ENCODE data around the gene SH3BP4. TPM values are rescaled to one million over a fixed set of nuclear protein-coding genes. Genes with fewer than 3 reads are reported as not detected.
"Not testable (repeated sequence)": the region's sequence is repeated elsewhere in the genome, so short reads cannot be mapped to it uniquely, and the experiment has no call there.

SH3BP4 gene
- total RNA-seq, 1 donor from 2014 or later = 36.7 TPM

DNA sequence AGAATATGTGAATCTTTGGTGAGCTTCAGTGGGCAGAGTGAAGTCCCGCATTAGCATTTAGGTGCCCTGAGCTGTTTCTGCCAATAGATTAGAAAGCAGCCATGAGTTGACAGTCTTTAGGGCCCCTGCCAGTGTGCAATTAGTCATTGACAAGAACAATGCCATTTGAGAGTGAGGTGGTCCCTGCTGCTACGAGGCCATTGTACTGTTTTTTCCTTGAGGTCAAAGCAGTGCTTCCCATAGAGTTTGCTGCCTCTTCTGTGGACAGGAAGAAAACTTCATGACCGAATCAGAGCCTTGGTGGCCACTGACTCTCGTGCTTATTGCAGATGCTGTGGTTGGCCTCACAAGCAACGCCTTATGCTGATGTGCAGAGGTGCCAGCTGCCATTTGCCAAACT lies 102.7 kb downstream of the SH3BP4 start:
- TF ChIP-seq, protein P1, sequence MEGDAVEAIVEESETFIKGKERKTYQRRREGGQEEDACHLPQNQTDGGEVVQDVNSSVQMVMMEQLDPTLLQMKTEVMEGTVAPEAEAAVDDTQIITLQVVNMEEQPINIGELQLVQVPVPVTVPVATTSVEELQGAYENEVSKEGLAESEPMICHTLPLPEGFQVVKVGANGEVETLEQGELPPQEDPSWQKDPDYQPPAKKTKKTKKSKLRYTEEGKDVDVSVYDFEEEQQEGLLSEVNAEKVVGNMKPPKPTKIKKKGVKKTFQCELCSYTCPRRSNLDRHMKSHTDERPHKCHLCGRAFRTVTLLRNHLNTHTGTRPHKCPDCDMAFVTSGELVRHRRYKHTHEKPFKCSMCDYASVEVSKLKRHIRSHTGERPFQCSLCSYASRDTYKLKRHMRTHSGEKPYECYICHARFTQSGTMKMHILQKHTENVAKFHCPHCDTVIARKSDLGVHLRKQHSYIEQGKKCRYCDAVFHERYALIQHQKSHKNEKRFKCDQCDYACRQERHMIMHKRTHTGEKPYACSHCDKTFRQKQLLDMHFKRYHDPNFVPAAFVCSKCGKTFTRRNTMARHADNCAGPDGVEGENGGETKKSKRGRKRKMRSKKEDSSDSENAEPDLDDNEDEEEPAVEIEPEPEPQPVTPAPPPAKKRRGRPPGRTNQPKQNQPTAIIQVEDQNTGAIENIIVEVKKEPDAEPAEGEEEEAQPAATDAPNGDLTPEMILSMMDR (IDR thresholded peaks at IDR 0.05) = no peak
- DNase-seq (ENCODE audit: low spot score in 2 of 2) = peak in 1 of 2 donors; percentile 28
- no peak overlapping the region for H3K27ac ChIP-seq
- H3K9me3 ChIP-seq = no peaks in the 10 kb centered on the region
- no peaks in the 10 kb centered on the region for H3K27me3 ChIP-seq
- peaks cover 6 to 30% of the 10 kb centered on the region in 2 donors for H3K36me3 ChIP-seq
- H3K4me3 ChIP-seq = no peak overlapping the region
- peaks cover 6 to 13% of the 10 kb centered on the region in 2 donors for H3K4me1 ChIP-seq
- intact Hi-C loops (cut with DNase I) = loop anchor here (5.0 kb wide), 1 partner anchor 72 kb away; no protein-coding TSS in a partner anchor

DNA sequence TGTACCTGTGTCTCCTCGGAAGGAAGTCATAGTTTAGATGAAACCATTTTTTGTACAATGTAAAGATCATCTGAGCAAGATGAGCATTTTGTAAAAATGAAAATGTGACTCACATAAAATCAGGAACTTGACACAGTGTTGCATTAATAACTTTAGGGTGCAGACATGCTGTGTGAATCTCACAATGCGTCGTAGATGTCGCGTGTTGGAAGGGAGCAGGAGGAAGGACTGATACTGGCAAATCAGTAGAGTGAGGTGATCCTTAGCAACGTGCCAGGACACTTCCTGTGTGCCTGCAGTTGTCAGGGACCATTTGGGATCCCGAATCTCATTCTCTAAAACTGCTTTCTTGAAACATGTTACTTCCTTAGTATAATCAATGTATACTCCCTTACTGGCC lies 103.1 kb downstream of the SH3BP4 start:
- H3K36me3 ChIP-seq = peaks cover 6 to 30% of the 10 kb centered on the region in 2 donors
- TF ChIP-seq, protein P1 (IDR thresholded peaks at IDR 0.05) = no peak
- H3K4me3 ChIP-seq = no peak overlapping the region
- H3K27me3 ChIP-seq = no peaks in the 10 kb centered on the region
- H3K4me1 ChIP-seq = peaks cover 6 to 13% of the 10 kb centered on the region in 2 donors
- DNase-seq (ENCODE audit: low spot score in 2 of 2) = peak in 1 of 2 donors; percentile 39
- intact Hi-C loops (cut with DNase I) = loop anchor here (5.0 kb wide), 1 partner anchor 73 kb away; no protein-coding TSS in a partner anchor
- no peaks in the 10 kb centered on the region for H3K9me3 ChIP-seq
- no peak overlapping the region for H3K27ac ChIP-seq

DNA sequence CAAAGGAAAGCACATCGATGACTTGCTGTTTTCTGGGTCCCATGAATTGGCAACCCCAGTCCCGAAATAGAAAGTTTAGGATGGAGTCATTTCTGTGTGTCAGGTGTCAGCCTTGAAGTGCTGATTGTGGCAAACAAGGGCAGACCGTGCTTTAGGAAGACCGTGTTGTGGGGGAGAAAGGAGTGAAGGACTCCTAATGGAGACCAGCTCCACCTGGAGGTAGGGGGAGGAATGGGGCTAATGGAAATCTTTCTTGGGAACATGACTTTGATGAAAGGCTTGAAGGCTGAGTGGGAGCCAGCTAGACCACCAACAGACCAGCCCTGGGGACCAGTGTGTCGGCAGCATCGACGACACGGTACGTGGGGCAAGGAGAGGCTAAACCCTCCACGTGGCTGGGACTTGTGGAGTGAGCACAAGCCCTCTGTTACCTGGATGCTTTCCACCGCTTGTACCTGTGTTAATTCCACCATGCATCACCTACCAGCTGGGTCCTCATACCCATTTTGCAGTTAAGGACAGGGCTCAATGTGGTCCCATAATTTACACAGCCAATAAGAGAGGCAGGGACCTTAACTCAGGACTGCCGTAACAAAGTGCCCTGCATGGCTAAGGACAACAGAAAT lies 104.2 kb downstream of the SH3BP4 start:
- intact Hi-C loops (cut with DNase I) = no loop called here

DNA sequence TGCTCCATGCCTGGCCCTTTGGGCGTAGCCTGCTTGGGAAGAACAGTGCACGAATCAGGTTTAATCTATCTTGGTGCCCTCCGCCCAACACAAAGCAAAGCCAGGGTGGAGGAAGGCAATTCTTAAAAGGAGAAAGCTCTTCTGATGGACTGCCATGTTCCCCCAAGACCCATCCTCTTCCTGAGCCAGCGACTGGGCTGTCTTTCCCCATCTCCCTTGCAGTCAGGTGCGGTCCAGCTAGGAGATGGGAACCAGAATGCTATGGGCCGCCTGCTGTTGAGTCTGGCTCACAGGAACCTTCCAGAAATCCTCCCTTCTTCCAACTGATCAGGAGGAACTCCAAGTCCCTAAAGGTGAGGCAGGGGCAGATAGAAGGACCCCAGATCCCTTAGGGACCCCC lies 105.0 kb downstream of the SH3BP4 start:
- intact Hi-C loops (cut with DNase I) = no loop called here
- DNase-seq (ENCODE audit: low spot score in 2 of 2) = peak in 1 of 2 donors; percentile 48

More for the DNA sequence above, 104.2 kb downstream of the SH3BP4 start:
- Histone ChIP-seq H3K36me3 (peaks cover 6 to 30% of the 10 kb centered on the region in 2 donors), H3K27me3 (no peaks in the 10 kb centered on the region), H3K4me3 (no peak overlapping the region), H3K9me3 (no peaks in the 10 kb centered on the region), H3K4me1 (peaks cover 6% of the 10 kb centered on the region in 2 donors), H3K27ac (no peak overlapping the region)
- TF ChIP-seq, protein P1 (IDR thresholded peaks at IDR 0.05) = peak in 1 of 3 experiments; percentile 35
- DNase-seq (ENCODE audit: low spot score in 2 of 2) = peak in 1 of 2 donors; percentile 58

DNA sequence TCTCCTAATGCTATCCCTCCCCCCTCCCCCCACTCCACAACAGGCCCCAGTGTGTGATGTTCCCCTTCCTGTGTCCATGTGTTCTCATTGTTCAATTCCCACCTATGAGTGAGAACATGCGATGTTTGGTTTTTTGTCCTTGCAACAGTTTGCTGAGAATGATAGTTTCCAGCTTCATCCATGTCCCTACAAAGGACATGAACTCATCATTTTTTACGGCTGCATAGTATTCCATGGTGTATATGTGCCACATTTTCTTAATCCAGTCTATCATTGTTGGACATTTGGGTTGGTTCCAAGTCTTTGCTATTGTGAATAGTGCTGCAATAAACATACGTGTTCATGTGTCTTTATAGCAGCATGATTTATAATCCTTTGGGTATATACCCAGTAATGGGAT lies 105.8 kb downstream of the SH3BP4 start:
- H3K36me3 ChIP-seq = peaks cover 6 to 26% of the 10 kb centered on the region in 2 donors
- H3K4me3 ChIP-seq; H3K4me1 ChIP-seq; H3K27ac ChIP-seq; H3K9me3 ChIP-seq; intact Hi-C loops (cut with DNase I); DNase-seq (ENCODE audit: low spot score in 2 of 2); H3K27me3 ChIP-seq: not testable (repeated sequence)

More for the DNA sequence above, 105.0 kb downstream of the SH3BP4 start:
- Histone ChIP-seq H3K9me3 (no peaks in the 10 kb centered on the region), H3K27me3 (no peaks in the 10 kb centered on the region), H3K4me3 (no peak overlapping the region), H3K27ac (no peak overlapping the region), H3K36me3 (peaks cover 6 to 30% of the 10 kb centered on the region in 2 donors), H3K4me1 (no peaks in the 10 kb centered on the region)
- TF ChIP-seq, protein P1 (IDR thresholded peaks at IDR 0.05) = no peak

DNA sequence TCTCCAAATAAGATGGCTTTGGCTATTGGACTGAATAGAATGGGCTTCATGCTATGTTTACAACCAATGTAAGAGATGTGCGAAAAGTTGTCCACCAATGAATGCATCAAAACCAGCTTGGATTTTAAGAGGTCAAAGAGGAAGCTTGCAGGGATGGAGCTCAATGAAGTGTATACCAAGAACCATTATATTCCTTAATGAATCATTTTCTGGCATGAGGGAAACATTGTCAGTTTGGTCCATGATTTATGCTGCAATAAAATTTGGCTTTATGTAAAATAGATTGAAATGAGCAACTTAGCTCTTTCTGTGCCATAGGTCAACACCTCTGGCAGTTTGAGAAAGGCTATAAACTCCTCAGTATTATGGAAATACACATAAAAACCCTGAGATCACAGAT lies 107.3 kb downstream of the SH3BP4 start:
- Histone ChIP-seq H3K4me1 (peaks cover 0 to 5% of the 10 kb centered on the region in 2 donors), H3K27me3 (no peaks in the 10 kb centered on the region), H3K27ac (no peak overlapping the region), H3K4me3 (no peak overlapping the region), H3K9me3 (no peaks in the 10 kb centered on the region), H3K36me3 (peaks cover 0 to 11% of the 10 kb centered on the region in 2 donors)
- TF ChIP-seq, protein P1 (IDR thresholded peaks at IDR 0.05) = no peak
- DNase-seq (ENCODE audit: low spot score in 2 of 2) = no peak
- intact Hi-C loops (cut with DNase I) = no loop called here
